Activated naive CD8-positive, alpha-beta T cell treated with anti-CD3 and anti-CD28 coated beads, Interleukin-2, amount 10 ng/mL, durations not matched to agents 7 days and 5 days (primary cell): Measurements from ENCODE around the gene DNAJC21. TPM values are rescaled to one million over a fixed set of nuclear protein-coding genes. Genes with fewer than 3 reads are reported as not detected.
"Not testable (repeated sequence)": the region's sequence is repeated elsewhere in the genome, so short reads cannot be mapped to it uniquely, and the experiment has no call there.

Source experiments
- ATAC-seq: fragments of 150-1000 bp; cut with Tn5 transposase; one replicate; pipeline ENCODE4 v1.10.0; 2021; ENCODE audit warnings: low read depth, moderate library complexity
- POLR2A ChIA-PET: fragments of 350-600 bp; sonication (Branson Sonifier 250); formaldehyde crosslinking; loops from one replicate; lab custom pipeline; 2021; ENCODE audit warnings: antibody characterized with exemption; lab: Charles Lee
- DNase-seq: peaks from one replicate; pipeline ENCODE4 v3.0.0; 2021
- H3K27ac Mint-ChIP-seq: one replicate; pipeline ENCODE4 v1.8.0; 2022; ENCODE audit warnings: mild to moderate bottlenecking, mixed read lengths
- H3K27me3 Mint-ChIP-seq: one replicate; pipeline ENCODE4 v1.8.0; 2022; ENCODE audit warnings: mild to moderate bottlenecking, moderate library complexity, mixed read lengths
- H3K36me3 Mint-ChIP-seq: one replicate; pipeline ENCODE4 v1.8.0; 2021; ENCODE audit warnings: mild to moderate bottlenecking, mixed read lengths
- H3K4me1 Mint-ChIP-seq: one replicate; pipeline ENCODE4 v1.8.0; 2021; ENCODE audit warnings: mixed read lengths
- H3K4me3 Mint-ChIP-seq: one replicate; pipeline ENCODE4 v1.8.0; 2022; ENCODE audit warnings: mild to moderate bottlenecking, moderate library complexity, mixed read lengths
- H3K9me3 Mint-ChIP-seq: one replicate; pipeline ENCODE4 v1.8.0; 2021; ENCODE audit warnings: mixed read lengths
- total RNA-seq, 2 experiments: library from RNA; stranded (reverse); gene quantifications; one replicate each; pipeline ENCODE4 v1.2.3, GENCODE V29; 2021

Gene DNAJC21
- total RNA-seq, 2 experiments from 2014 or later = 56.7 to 61.0 TPM

- POLR2A ChIA-PET = no interaction called here
- H3K4me1 Mint-ChIP-seq = peaks cover 4% of the 10 kb centered on the region
Measured at GRCh38 chr5:34905564-34905963, 23.8 kb upstream of the DNAJC21 start.

GRCh38 chr5:34913072-34913471, 16.3 kb upstream of the DNAJC21 start:
- POLR2A ChIA-PET = interaction anchor here (1.8 kb wide), 1 partner anchor 16 kb away, joined by 4 read pairs; the partner anchor contains the start of gene DNAJC21
- DNase-seq (no peak), ATAC-seq (no peak)
- no peak overlapping the region for H3K27ac Mint-ChIP-seq
- H3K4me3 Mint-ChIP-seq = no peak overlapping the region
- H3K9me3 Mint-ChIP-seq = no peaks in the 10 kb centered on the region
- peaks cover 25% of the 10 kb centered on the region for H3K36me3 Mint-ChIP-seq
- no peaks in the 10 kb centered on the region for H3K27me3 Mint-ChIP-seq
- peaks cover 28% of the 10 kb centered on the region for H3K4me1 Mint-ChIP-seq

More at GRCh38 chr5:34905564-34905963, 23.8 kb upstream of the DNAJC21 start:
- ATAC-seq (no peak), DNase-seq (no peak)
- peaks cover 15% of the 10 kb centered on the region for H3K36me3 Mint-ChIP-seq
- no peak overlapping the region for H3K27ac Mint-ChIP-seq
- no peaks in the 10 kb centered on the region for H3K9me3 Mint-ChIP-seq
- no peak overlapping the region for H3K4me3 Mint-ChIP-seq
- H3K27me3 Mint-ChIP-seq = no peaks in the 10 kb centered on the region

- Mint-ChIP-seq H3K27ac (no peak overlapping the region), H3K27me3 (no peaks in the 10 kb centered on the region), H3K9me3 (no peaks in the 10 kb centered on the region), H3K4me3 (no peak overlapping the region), H3K36me3 (peaks cover 22% of the 10 kb centered on the region), H3K4me1 (peaks cover 28% of the 10 kb centered on the region)
- ATAC-seq (peak; percentile 2), DNase-seq (no peak)
- POLR2A ChIA-PET = interaction anchor here (0.6 to 6.2 kb wide), 8 partner anchors 9 to 1238 kb away, joined by 3 to 108 read pairs (median 4); partner anchors contain the start of genes DNAJC21 and TTC23L
Measured at GRCh38 chr5:34914671-34915138, 14.7 kb upstream of the DNAJC21 start.

- DNase-seq (peak; percentile 95), ATAC-seq (peak; percentile 96)
- Mint-ChIP-seq H3K9me3 (no peaks in the 10 kb centered on the region), H3K4me3 (no peak within 1 kb of the TSS), H3K27me3 (no peaks in the 10 kb centered on the region), H3K36me3 (peaks cover 19% of the 10 kb centered on the region), H3K4me1 (peaks cover 25% of the 10 kb centered on the region), H3K27ac (peak within 1 kb of the TSS; percentile 40)
- POLR2A ChIA-PET = interaction anchor here (0.6 to 6.2 kb wide), 11 partner anchors 9 to 1238 kb away, joined by 3 to 108 read pairs (median 4); partner anchors contain the start of genes DNAJC21 and TTC23L
Measured at GRCh38 chr5:34915139-34915855, 14.1 kb upstream of the DNAJC21 start, which contains the start of the genes BRIX1 and RAD1. Gene BRIX1 (plus strand): TSS chr5:34915711. CDS start chr5:34915739, 28 bp downstream. Gene RAD1 (minus strand): TSS chr5:34915504. CDS start chr5:34914892, 612 bp downstream.

GRCh38 chr5:34915856-34916192, 13.5 kb upstream of the DNAJC21 start:
- DNase-seq (no peak), ATAC-seq (no peak)
- no peaks in the 10 kb centered on the region for H3K9me3 Mint-ChIP-seq
- POLR2A ChIA-PET = interaction anchor here (1.0 to 6.2 kb wide), 9 partner anchors 8 to 1235 kb away, joined by 3 to 108 read pairs (median 4); partner anchors contain the start of genes DNAJC21 and TTC23L
- no peaks in the 10 kb centered on the region for H3K27me3 Mint-ChIP-seq
- no peak overlapping the region for H3K27ac Mint-ChIP-seq
- peaks cover 25% of the 10 kb centered on the region for H3K4me1 Mint-ChIP-seq
- peaks cover 21% of the 10 kb centered on the region for H3K36me3 Mint-ChIP-seq
- H3K4me3 Mint-ChIP-seq = no peak overlapping the region

- POLR2A ChIA-PET = interaction anchor here (1.7 to 6.2 kb wide), 2 partner anchors 12 to 18 kb away, joined by 5 to 108 read pairs; partner anchors contain the start of gene DNAJC21
Measured at GRCh38 chr5:34916518-34916917, 12.8 kb upstream of the DNAJC21 start.

GRCh38 chr5:34918025-34918424, 11.3 kb upstream of the DNAJC21 start:
- Mint-ChIP-seq H3K9me3 (no peaks in the 10 kb centered on the region), H3K36me3 (peaks cover 18% of the 10 kb centered on the region), H3K4me1 (peaks cover 27% of the 10 kb centered on the region), H3K27me3 (no peaks in the 10 kb centered on the region), H3K4me3 (no peak overlapping the region), H3K27ac (no peak overlapping the region)
- POLR2A ChIA-PET = interaction anchor here (6.2 kb wide), 1 partner anchor 11 kb away, joined by 108 read pairs; the partner anchor contains the start of gene DNAJC21
- ATAC-seq (no peak), DNase-seq (no peak)

More at GRCh38 chr5:34916518-34916917, 12.8 kb upstream of the DNAJC21 start:
- Mint-ChIP-seq H3K36me3 (peaks cover 15% of the 10 kb centered on the region), H3K9me3 (no peaks in the 10 kb centered on the region), H3K4me3 (no peak overlapping the region), H3K4me1 (peaks cover 26% of the 10 kb centered on the region), H3K27ac (no peak overlapping the region), H3K27me3 (no peaks in the 10 kb centered on the region)
- DNase-seq (no peak), ATAC-seq (no peak)

- Mint-ChIP-seq H3K36me3 (peaks cover 23% of the 10 kb centered on the region), H3K4me1 (peaks cover 31% of the 10 kb centered on the region), H3K4me3 (no peak overlapping the region), H3K9me3 (no peaks in the 10 kb centered on the region), H3K27ac (no peak overlapping the region), H3K27me3 (no peaks in the 10 kb centered on the region)
- ATAC-seq (no peak), DNase-seq (no peak)
- POLR2A ChIA-PET = interaction anchor here (6.2 kb wide), 1 partner anchor 10 kb away, joined by 108 read pairs; the partner anchor contains the start of gene DNAJC21
Measured at GRCh38 chr5:34919077-34919476, 10.3 kb upstream of the DNAJC21 start.

- Mint-ChIP-seq H3K36me3 (peaks cover 22% of the 10 kb centered on the region), H3K27ac (peak overlapping the region; percentile 71), H3K4me1 (peaks cover 26% of the 10 kb centered on the region)
- H3K4me3 Mint-ChIP-seq, H3K9me3 Mint-ChIP-seq, H3K27me3 Mint-ChIP-seq, DNase-seq, ATAC-seq: not testable (repeated sequence)
- POLR2A ChIA-PET = interaction anchor here (0.6 to 2.0 kb wide), 2 partner anchors 8 to 13 kb away, joined by 3 to 14 read pairs; partner anchors contain the start of genes BRIX1 and RAD1
Measured at GRCh38 chr5:34923256-34923655, 6.1 kb upstream of the DNAJC21 start.

- Mint-ChIP-seq H3K27me3 (no peaks in the 10 kb centered on the region), H3K4me3 (peak overlapping the region; percentile 9), H3K4me1 (peaks cover 28% of the 10 kb centered on the region), H3K9me3 (no peaks in the 10 kb centered on the region), H3K27ac (peak overlapping the region; percentile 71), H3K36me3 (peaks cover 22% of the 10 kb centered on the region)
- peak; percentile 94 for ATAC-seq
- DNase-seq = no peak
- POLR2A ChIA-PET = interaction anchor here (0.6 to 2.0 kb wide), 2 partner anchors 9 to 13 kb away, joined by 3 to 14 read pairs; partner anchors contain the start of genes BRIX1 and RAD1
Measured at GRCh38 chr5:34923694-34924461, 5.5 kb upstream of the DNAJC21 start.

- POLR2A ChIA-PET = interaction anchor here (2.0 kb wide), 1 partner anchor 9 kb away, joined by 14 read pairs; the partner anchor contains the start of genes BRIX1 and RAD1
- peaks cover 31% of the 10 kb centered on the region for H3K4me1 Mint-ChIP-seq
- no peak overlapping the region for H3K27ac Mint-ChIP-seq
- ATAC-seq (no peak), DNase-seq (no peak)
- no peaks in the 10 kb centered on the region for H3K27me3 Mint-ChIP-seq
- H3K9me3 Mint-ChIP-seq = no peaks in the 10 kb centered on the region
- H3K4me3 Mint-ChIP-seq = no peak overlapping the region
- peaks cover 22% of the 10 kb centered on the region for H3K36me3 Mint-ChIP-seq
Measured at GRCh38 chr5:34924462-34924765, 4.9 kb upstream of the DNAJC21 start.

GRCh38 chr5:34926318-34926888, 3.0 kb upstream of the DNAJC21 start:
- H3K36me3 Mint-ChIP-seq = peaks cover 20% of the 10 kb centered on the region
- H3K27me3 Mint-ChIP-seq = no peaks in the 10 kb centered on the region
- H3K4me1 Mint-ChIP-seq = peaks cover 35% of the 10 kb centered on the region
- POLR2A ChIA-PET = no interaction called here
- ATAC-seq (no peak), DNase-seq (no peak)
- no peak overlapping the region for H3K4me3 Mint-ChIP-seq
- H3K27ac Mint-ChIP-seq = no peak overlapping the region
- no peaks in the 10 kb centered on the region for H3K9me3 Mint-ChIP-seq
